RWPE2 (cell line): Measurements from ENCODE around the gene PPM1N.
A peak's percentile ranks its signal among the peaks of the same experiment; 100 is the strongest.

Source experiments
- ATAC-seq: fragments of 200-7000 bp; cut with Tn5 transposase; 3 replicates; pipeline ENCODE4 v1.9.1; 2021; ENCODE audit warnings: low read depth
- DNase-seq: peaks from one replicate; pipeline ENCODE4 v3.0.0-alpha.2; 2020; ENCODE audit warnings: low spot score
- H3K27ac ChIP-seq: fragments of 450-650 bp; 2 replicates; pipeline ENCODE4 v1.5.1; 2017; ENCODE audit warnings: mild to moderate bottlenecking; ENCODE audit not compliant: poor library complexity, severe bottlenecking
- H3K27me3 ChIP-seq: fragments of 250-450 bp; sonication (Bioruptor Pico); 2 replicates; pipeline ENCODE4 v1.5.1; 2021; ENCODE audit warnings: mild to moderate bottlenecking, moderate library complexity; ENCODE audit not compliant: insufficient read depth, poor library complexity, severe bottlenecking
- H3K36me3 ChIP-seq: fragments of 250-450 bp; sonication (Bioruptor Pico); 2 replicates; pipeline ENCODE4 v1.5.1; 2020; ENCODE audit warnings: low read depth, mild to moderate bottlenecking, moderate library complexity
- H3K4me1 ChIP-seq: fragments of 250-450 bp; sonication (Bioruptor Pico); 2 replicates; pipeline ENCODE4 v1.5.1; 2021; ENCODE audit warnings: mild to moderate bottlenecking, moderate library complexity; ENCODE audit not compliant: insufficient read depth, poor library complexity, severe bottlenecking
- H3K4me3 ChIP-seq: fragments of 250-450 bp; sonication (Bioruptor Pico); 2 replicates; pipeline ENCODE4 v1.5.1; 2021; ENCODE audit warnings: mild to moderate bottlenecking, moderate library complexity; ENCODE audit not compliant: severe bottlenecking
- H3K9me3 ChIP-seq: fragments of 250-450 bp; sonication (Bioruptor Pico); 2 replicates; pipeline ENCODE4 v1.5.1; 2021; ENCODE audit warnings: mild to moderate bottlenecking, moderate library complexity; ENCODE audit not compliant: severe bottlenecking
- CTCF ChIP-seq: fragments of 450-650 bp; IDR thresholded peaks from one replicate; pipeline ENCODE4 v1.5.1; 2017; ENCODE audit warnings: mild to moderate bottlenecking, moderate library complexity; ENCODE audit not compliant: poor library complexity, severe bottlenecking

PPM1N gene

GRCh38 chr19:45494261-45494916 lies 3.9 kb upstream of the PPM1N start:
- TF ChIP-seq CTCF = no peak
- no peak for DNase-seq
- H3K36me3 ChIP-seq = no peaks in the 10 kb centered on the region
- no peak overlapping the region for H3K27ac ChIP-seq
- peaks cover 11% of the 10 kb centered on the region for H3K4me1 ChIP-seq
- ATAC-seq = no peak
- no peaks in the 10 kb centered on the region for H3K9me3 ChIP-seq
- no peaks in the 10 kb centered on the region for H3K27me3 ChIP-seq
- H3K4me3 ChIP-seq = no peak overlapping the region

- TF ChIP-seq CTCF = no peak
- Histone ChIP-seq H3K9me3 (no peaks in the 10 kb centered on the region), H3K27me3 (no peaks in the 10 kb centered on the region), H3K27ac (no peak overlapping the region), H3K36me3 (no peaks in the 10 kb centered on the region), H3K4me3 (no peak overlapping the region), H3K4me1 (peaks cover 11% of the 10 kb centered on the region)
- ATAC-seq (no peak), DNase-seq (no peak)
Measured at GRCh38 chr19:45495178-45495577, 3.1 kb upstream of the PPM1N start.

- H3K27me3 ChIP-seq = no peaks in the 10 kb centered on the region
- no peak for DNase-seq
- H3K4me3 ChIP-seq = peak overlapping the region; percentile 64
- no peak for TF ChIP-seq CTCF
- H3K36me3 ChIP-seq = no peaks in the 10 kb centered on the region
- H3K9me3 ChIP-seq = no peaks in the 10 kb centered on the region
- peaks cover 11% of the 10 kb centered on the region for H3K4me1 ChIP-seq
- H3K27ac ChIP-seq = no peak overlapping the region
- ATAC-seq = no peak
Measured at GRCh38 chr19:45496349-45496953, 1.8 kb upstream of the PPM1N start.

GRCh38 chr19:45497791-45498190 lies 452 bp upstream of the PPM1N start:
- no peak for TF ChIP-seq CTCF
- no peaks in the 10 kb centered on the region for H3K9me3 ChIP-seq
- DNase-seq (no peak), ATAC-seq (no peak)
- H3K27me3 ChIP-seq = no peaks in the 10 kb centered on the region
- no peak overlapping the region for H3K27ac ChIP-seq
- no peaks in the 10 kb centered on the region for H3K36me3 ChIP-seq
- H3K4me3 ChIP-seq = no peak overlapping the region
- peaks cover 11% of the 10 kb centered on the region for H3K4me1 ChIP-seq
